C4-2B (cell line): ENCODE data around the gene ID2.

Experiments
- CTCF ChIP-seq: fragments of 450-650 bp; conservative IDR thresholded peaks from 2 replicates; pipeline ENCODE4 v1.5.1; 2017; ENCODE audit warnings: mild to moderate bottlenecking
- ZFX ChIP-seq: fragments of 450-650 bp; IDR thresholded peaks from 2 replicates; pipeline ENCODE4 v1.6.1; 2017

GRCh38 chr2:8721410-8721809 is 39.6 kb downstream of the ID2 start:
- TF ChIP-seq CTCF (no peak), ZFX (no peak)
